SIG-M5 treated with dmso at 0.1 percent for 504 hours (cell line): Measurements from ENCODE around the gene ZGPAT.

Experiments
- DNase-seq: peaks from one replicate; lab custom pipeline; 2025; ENCODE audit not compliant: unreplicated experiment; lab: John Stamatoyannopoulos, UW

ZGPAT gene

GRCh38 chr20:63691711-63692435, 16.0 kb upstream of the ZGPAT start:
- no peak for DNase-seq

- no peak for DNase-seq
Measured at GRCh38 chr20:63692436-63693082, 15.3 kb upstream of the ZGPAT start.

DNA sequence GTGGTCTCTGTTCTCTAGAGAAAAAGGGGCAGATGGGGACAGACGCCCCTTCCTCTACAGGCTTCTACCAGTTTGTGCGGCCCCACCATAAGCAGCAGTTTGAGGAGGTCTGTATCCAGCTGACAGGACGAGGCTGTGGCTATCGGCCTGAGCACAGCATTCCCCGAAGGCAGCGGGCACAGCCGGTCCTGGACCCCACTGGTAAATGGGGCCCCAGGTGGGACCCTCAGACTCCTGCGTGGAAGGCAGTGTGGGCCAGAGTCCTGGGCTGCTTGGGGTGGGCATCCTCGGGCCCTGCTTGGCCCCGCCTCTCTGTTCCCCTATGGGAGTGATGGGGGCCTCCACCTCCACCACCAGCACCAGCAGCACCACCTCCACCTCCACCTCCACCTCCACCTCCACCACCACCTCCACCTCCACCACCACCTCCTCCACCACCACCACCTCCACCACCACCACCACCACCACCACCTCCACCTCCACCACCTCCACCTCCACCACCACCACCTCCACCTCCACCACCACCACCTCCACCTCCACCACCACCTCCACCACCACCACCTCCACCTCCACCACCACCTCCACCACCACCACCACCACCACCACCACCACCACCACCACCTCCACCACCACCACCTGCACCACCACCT, 14.6 kb upstream of the ZGPAT start:
- DNase-seq, result no peak

- DNase-seq, result no peak
Measured at GRCh38 chr20:63693733-63694583, 13.9 kb upstream of the ZGPAT start.

DNA sequence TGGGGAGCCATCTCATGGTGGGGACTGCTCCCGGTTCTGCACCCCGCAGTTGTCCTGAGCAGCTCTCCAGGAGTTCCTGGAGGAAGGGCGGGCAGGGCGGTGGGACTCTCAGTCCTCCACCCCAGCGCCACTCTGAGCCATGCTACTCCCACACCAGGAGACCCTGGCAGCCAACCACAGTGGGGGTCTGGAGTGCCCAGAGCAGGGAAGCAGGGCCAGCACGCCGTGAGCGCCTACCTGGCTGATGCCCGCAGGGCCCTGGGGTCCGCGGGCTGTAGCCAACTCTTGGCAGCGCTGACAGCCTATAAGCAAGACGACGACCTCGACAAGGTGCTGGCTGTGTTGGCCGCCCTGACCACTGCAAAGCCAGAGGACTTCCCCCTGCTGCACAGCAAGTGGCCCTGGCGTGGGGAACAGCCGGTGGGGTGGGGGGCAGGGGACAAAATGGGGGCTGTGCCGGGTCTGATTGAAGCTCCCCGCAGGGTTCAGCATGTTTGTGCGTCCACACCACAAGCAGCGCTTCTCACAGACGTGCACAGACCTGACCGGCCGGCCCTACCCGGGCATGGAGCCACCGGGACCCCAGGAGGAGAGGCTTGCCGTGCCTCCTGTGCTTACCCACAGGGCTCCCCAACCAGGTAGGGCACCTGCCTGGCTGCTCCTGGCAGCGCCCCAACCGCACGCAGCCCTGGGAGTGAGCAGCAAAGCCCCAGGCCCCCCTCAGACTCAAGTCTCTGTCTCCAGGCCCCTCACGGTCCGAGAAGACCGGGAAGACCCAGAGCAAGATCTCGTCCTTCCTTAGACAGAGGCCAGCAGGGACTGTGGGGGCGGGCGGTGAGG, 13.0 kb upstream of the ZGPAT start:
- DNase-seq, result no peak

DNA sequence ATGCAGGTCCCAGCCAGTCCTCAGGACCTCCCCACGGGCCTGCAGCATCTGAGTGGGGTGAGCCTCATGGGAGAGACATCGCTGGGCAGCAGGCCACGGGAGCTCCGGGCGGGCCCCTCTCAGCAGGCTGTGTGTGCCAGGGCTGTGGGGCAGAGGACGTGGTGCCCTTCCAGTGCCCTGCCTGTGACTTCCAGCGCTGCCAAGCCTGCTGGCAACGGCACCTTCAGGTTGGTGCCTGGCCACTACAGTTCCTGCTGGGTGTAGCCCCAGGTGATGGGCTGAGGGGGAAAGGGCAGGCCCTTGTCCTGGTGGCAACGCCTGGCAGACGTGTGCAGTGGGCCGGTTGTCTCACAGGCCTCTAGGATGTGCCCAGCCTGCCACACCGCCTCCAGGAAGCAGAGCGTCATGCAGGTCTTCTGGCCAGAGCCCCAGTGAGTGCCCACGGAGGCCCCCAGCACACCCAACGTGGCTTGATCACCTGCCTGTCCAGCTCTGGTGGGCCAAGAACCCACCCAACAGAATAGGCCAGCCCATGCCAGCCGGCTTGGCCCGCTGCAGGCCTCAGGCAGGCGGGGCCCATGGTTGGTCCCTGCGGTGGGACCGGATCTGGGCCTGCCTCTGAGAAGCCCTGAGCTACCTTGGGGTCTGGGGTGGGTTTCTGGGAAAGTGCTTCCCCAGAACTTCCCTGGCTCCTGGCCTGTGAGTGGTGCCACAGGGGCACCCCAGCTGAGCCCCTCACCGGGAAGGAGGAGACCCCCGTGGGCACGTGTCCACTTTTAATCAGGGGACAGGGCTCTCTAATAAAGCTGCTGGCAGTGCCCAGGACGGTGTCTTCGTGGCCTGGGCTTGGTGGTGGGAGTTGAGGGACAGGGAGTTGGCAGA, 12.2 kb upstream of the ZGPAT start:
- DNase-seq, result no peak

DNA sequence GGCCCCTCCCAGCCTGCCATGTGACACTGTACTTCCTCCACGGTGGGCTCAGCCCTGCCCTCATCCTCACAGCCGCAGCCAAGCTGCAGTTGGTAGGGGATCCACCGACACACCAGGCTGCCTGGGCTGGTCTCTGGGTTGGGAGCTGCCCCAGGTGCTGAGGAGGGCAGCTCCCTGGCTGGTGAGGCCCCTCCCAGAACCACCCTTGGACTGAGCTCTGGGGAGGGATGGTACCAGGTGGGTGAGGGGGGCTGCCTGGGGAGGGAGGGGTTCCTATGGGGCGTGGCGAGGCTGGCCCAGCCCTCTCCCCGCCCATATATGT, 11.6 kb upstream of the ZGPAT start:
- no peak for DNase-seq

DNA sequence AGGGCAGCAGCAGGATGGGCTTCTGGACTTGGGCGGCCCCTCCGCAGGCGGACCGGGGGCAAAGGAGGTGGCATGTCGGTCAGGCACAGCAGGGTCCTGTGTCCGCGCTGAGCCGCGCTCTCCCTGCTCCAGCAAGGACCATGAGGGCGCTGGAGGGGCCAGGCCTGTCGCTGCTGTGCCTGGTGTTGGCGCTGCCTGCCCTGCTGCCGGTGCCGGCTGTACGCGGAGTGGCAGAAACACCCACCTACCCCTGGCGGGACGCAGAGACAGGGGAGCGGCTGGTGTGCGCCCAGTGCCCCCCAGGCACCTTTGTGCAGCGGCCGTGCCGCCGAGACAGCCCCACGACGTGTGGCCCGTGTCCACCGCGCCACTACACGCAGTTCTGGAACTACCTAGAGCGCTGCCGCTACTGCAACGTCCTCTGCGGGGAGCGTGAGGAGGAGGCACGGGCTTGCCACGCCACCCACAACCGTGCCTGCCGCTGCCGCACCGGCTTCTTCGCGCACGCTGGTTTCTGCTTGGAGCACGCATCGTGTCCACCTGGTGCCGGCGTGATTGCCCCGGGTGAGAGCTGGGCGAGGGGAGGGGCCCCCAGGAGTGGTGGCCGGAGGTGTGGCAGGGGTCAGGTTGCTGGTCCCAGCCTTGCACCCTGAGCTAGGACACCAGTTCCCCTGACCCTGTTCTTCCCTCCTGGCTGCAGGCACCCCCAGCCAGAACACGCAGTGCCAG, 11.0 kb upstream of the ZGPAT start, which contains the start of gene TNFRSF6B:
TSS of gene TNFRSF6B (plus strand) at position 25 of the 729 bp plus-strand sequence. CDS start at position 141, 116 bp downstream.
- no peak for DNase-seq

- no peak for DNase-seq
Measured at GRCh38 chr20:63697357-63697867, 10.4 kb upstream of the ZGPAT start.

GRCh38 chr20:63697868-63698545, 9.8 kb upstream of the ZGPAT start:
- DNase-seq, result no peak

- no peak for DNase-seq
Measured at GRCh38 chr20:63698739-63699465, 8.9 kb upstream of the ZGPAT start.

DNA sequence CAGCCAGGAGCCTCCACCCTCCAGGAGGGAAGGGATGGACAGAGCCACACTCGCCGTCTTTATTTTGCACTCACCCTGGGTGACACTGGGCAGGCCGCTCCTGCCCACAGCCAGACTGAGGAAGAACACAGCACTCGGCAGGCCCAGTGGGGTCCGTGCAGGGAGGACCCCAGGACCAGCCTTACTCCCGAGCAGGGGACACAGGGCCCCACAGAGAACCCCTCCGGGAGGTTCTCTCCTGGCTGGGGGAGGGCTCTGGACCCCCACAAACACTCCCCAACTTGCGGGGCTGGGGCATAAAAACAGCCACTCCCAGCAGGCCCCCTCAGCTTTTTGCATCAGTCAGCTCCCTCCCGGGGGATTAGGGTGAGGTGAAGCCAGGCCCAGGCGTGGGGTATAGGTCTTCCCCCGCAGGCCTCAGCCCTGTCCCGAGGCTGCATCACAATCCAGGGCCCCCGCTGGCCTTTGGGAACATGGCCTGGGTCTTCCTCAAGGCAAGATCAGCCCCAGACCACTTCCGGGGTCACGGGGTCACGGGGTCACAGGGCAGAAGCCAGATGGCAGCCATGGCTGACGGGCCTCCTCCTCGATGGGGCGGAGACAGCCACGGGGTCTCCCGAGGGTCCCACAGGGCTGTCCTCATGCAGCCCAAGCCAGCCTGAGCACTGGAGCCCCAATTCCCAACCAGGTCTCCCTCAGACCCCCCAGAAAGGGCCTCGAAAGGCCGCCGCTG, 8.2 kb upstream of the ZGPAT start:
- DNase-seq, result no peak

DNA sequence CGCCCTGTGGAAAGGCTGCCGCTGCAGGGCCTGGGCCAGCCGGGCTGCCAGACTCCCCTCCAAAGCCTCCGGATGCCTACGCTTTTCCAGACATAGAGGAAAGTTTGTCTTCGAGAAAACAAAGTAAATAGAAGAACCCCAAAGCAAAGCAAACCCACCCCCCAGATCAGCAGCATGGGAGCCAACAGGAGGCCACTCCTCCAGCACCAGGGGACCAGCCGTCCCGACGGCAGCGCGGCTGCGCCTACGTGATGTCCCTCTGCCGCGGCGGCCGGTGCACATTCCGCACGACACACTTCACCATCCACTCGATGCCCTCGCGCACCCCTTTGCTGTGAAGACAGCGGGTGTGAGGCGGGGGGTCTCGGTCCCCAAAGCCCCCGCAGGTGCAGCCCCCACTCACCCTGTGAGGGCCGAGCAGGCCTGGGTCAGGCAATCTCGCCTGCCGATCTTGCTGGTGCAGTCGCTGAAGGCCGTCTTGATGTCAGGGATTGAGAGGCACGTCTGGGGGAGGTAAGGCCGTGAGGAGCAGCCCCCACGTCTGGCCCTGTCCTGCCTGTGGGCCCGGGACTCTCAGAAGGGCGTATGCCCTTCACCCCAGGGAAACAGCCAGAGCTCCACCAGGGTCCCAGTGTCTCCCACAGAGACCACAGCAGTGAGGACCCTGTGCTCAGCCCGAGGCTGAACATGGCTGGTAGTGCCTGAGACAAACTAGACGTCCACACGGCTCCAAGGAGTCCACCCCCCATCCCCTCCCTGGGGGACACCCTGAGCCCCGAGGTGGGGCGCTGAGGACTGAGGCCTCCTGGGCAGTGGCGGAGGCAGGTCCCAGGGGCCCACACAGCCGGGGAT, 7.4 kb upstream of the ZGPAT start:
- DNase-seq, result no peak

GRCh38 chr20:63701051-63701328, 6.8 kb upstream of the ZGPAT start:
- DNase-seq, result no peak

GRCh38 chr20:63701329-63702035, 6.4 kb upstream of the ZGPAT start:
- DNase-seq, result no peak
